Astrocyte (in vitro differentiated cells and primary cell): ENCODE data around the gene PKNOX2. TPM values are rescaled to one million over a fixed set of nuclear protein-coding genes. Genes with fewer than 3 reads are reported as not detected.

Experiments
- DNase-seq: peaks from one replicate; pipeline ENCODE4 v3.0.0-alpha.2; 2010; ENCODE audit warnings: low read depth
- FAIRE-seq: peaks from 2 replicates; lab custom pipeline; 2011; peaks lifted over from hg19 to GRCh38; lab: Jason Lieb, UNC
- H2AFZ ChIP-seq: 2 replicates; pipeline ENCODE4 v1.6.0; 2012; ENCODE audit warnings: low read depth, low read length, inconsistent platforms
- H3K27ac ChIP-seq: 2 replicates; pipeline ENCODE4 v1.5.1; 2011; ENCODE audit warnings: low read depth, low read length, inconsistent platforms
- H3K27me3 ChIP-seq: 2 replicates; pipeline ENCODE4 v1.6.0; 2011; ENCODE audit warnings: low read length, inconsistent platforms; ENCODE audit not compliant: insufficient read depth
- H3K36me3 ChIP-seq: 2 replicates; pipeline ENCODE4 v1.5.1; 2011; ENCODE audit warnings: low read length, inconsistent platforms; ENCODE audit not compliant: insufficient read depth
- H3K4me1 ChIP-seq: 2 replicates; pipeline ENCODE4 v1.5.1; 2011; ENCODE audit warnings: low read length, inconsistent platforms; ENCODE audit not compliant: insufficient read depth
- H3K4me2 ChIP-seq: 2 replicates; pipeline ENCODE4 v1.6.0; 2012; ENCODE audit warnings: low read length, inconsistent platforms
- H3K4me3 ChIP-seq: 2 replicates; pipeline ENCODE4 v1.5.1; 2011; ENCODE audit warnings: low read depth, mild to moderate bottlenecking, low read length, inconsistent platforms; ENCODE audit not compliant: insufficient read depth
- H3K79me2 ChIP-seq: 2 replicates; pipeline ENCODE4 v1.6.0; 2012; ENCODE audit warnings: mild to moderate bottlenecking, low read length, inconsistent platforms; ENCODE audit not compliant: insufficient read depth
- H3K9ac ChIP-seq: 2 replicates; pipeline ENCODE4 v1.6.0; 2012; ENCODE audit warnings: mild to moderate bottlenecking, low read length, inconsistent platforms
- H3K9me3 ChIP-seq: 2 replicates; pipeline ENCODE4 v1.5.1; 2012; ENCODE audit warnings: low read depth, mild to moderate bottlenecking, low read length, inconsistent platforms; ENCODE audit not compliant: insufficient read depth
- H4K20me1 ChIP-seq: 2 replicates; pipeline ENCODE4 v1.6.0; 2012; ENCODE audit warnings: low read length, inconsistent platforms; ENCODE audit not compliant: insufficient read depth
- H3K27ac Mint-ChIP-seq: one replicate; pipeline ENCODE4 v1.8.0; 2021; ENCODE audit warnings: mild to moderate bottlenecking, mixed read lengths; ENCODE audit not compliant: unreplicated experiment
- H3K27me3 Mint-ChIP-seq: one replicate; pipeline ENCODE4 v1.8.0; 2021; ENCODE audit warnings: low read depth, mixed read lengths; ENCODE audit not compliant: unreplicated experiment
- H3K36me3 Mint-ChIP-seq: one replicate; pipeline ENCODE4 v1.8.0; 2021; ENCODE audit warnings: low read depth, mixed read lengths; ENCODE audit not compliant: unreplicated experiment
- H3K4me1 Mint-ChIP-seq: one replicate; pipeline ENCODE4 v1.8.0; 2021; ENCODE audit warnings: low read depth, mixed read lengths; ENCODE audit not compliant: unreplicated experiment
- H3K4me3 Mint-ChIP-seq: one replicate; pipeline ENCODE4 v1.8.0; 2021; ENCODE audit warnings: mild to moderate bottlenecking, moderate library complexity, mixed read lengths; ENCODE audit not compliant: unreplicated experiment
- H3K9me3 Mint-ChIP-seq: one replicate; pipeline ENCODE4 v1.8.0; 2021; ENCODE audit warnings: mild to moderate bottlenecking, mixed read lengths; ENCODE audit not compliant: unreplicated experiment
- CTCF ChIP-seq: IDR thresholded peaks from 2 replicates; pipeline ENCODE4 v1.5.1; 2011; ENCODE audit warnings: low read depth, mild to moderate bottlenecking, inconsistent platforms, low read length, moderate library complexity; ENCODE audit not compliant: insufficient read depth
- EZH2 ChIP-seq: IDR thresholded peaks from 2 replicates; pipeline ENCODE4 v1.6.1; 2012; ENCODE audit warnings: mild to moderate bottlenecking, low read length, inconsistent platforms; ENCODE audit not compliant: insufficient read depth
- total RNA-seq: library from RNA; stranded (reverse); gene quantifications from 2 replicates; pipeline ENCODE4 v1.2.1, GENCODE V29; 2021

Gene PKNOX2
- total RNA-seq, 1 donor from 2014 or later = 53.4 TPM

- H3K4me3 ChIP-seq = no peak overlapping the region
- H3K27me3 Mint-ChIP-seq = no peaks in the 10 kb centered on the region
- TF ChIP-seq CTCF (no peak), EZH2 (no peak)
- no peak overlapping the region for H3K4me3 Mint-ChIP-seq
- H3K4me2 ChIP-seq = peak overlapping the region; percentile 32
- no peaks in the 10 kb centered on the region for H3K9me3 Mint-ChIP-seq
- peaks cover 67% of the 10 kb centered on the region for H3K4me1 Mint-ChIP-seq
- H3K79me2 ChIP-seq = peaks cover 55% of the 10 kb centered on the region
- peaks cover 8% of the 10 kb centered on the region for H3K36me3 Mint-ChIP-seq
- no peak overlapping the region for H3K27ac ChIP-seq
- H3K9ac ChIP-seq = no peak overlapping the region
- DNase-seq (no peak), FAIRE-seq (no peak)
- H3K27ac Mint-ChIP-seq = peak overlapping the region; percentile 79
- no peak overlapping the region for H2AFZ ChIP-seq
- peaks cover 46% of the 10 kb centered on the region for H3K4me1 ChIP-seq
- H3K36me3 ChIP-seq = no peaks in the 10 kb centered on the region
- no peaks in the 10 kb centered on the region for H3K27me3 ChIP-seq
- H4K20me1 ChIP-seq = peaks cover 64% of the 10 kb centered on the region
- H3K9me3 ChIP-seq = no peaks in the 10 kb centered on the region
These were observed 11.5 kb downstream of the PKNOX2 start for GRCh38 chr11:125175896-125176575.

GRCh38 chr11:125176866-125177265 is 12.3 kb downstream of the PKNOX2 start:
- TF ChIP-seq CTCF = no peak
- no peak for TF ChIP-seq EZH2
- Mint-ChIP-seq H3K27ac (peak overlapping the region; percentile 24), H3K36me3 (peaks cover 10% of the 10 kb centered on the region), H3K9me3 (no peaks in the 10 kb centered on the region), H3K4me3 (peak overlapping the region; percentile 27), H3K4me1 (peaks cover 65% of the 10 kb centered on the region), H3K27me3 (no peaks in the 10 kb centered on the region)
- Histone ChIP-seq H2AFZ (no peak overlapping the region), H3K36me3 (no peaks in the 10 kb centered on the region), H3K4me2 (no peak overlapping the region), H3K79me2 (peaks cover 55% of the 10 kb centered on the region), H3K27me3 (no peaks in the 10 kb centered on the region), H3K9ac (no peak overlapping the region), H4K20me1 (peaks cover 65% of the 10 kb centered on the region), H3K9me3 (no peaks in the 10 kb centered on the region), H3K4me1 (peaks cover 47% of the 10 kb centered on the region), H3K27ac (no peak overlapping the region), H3K4me3 (no peak overlapping the region)
- FAIRE-seq (no peak), DNase-seq (no peak)

- Histone ChIP-seq H3K9me3 (no peaks in the 10 kb centered on the region), H2AFZ (no peak overlapping the region), H3K9ac (no peak overlapping the region), H3K27ac (no peak overlapping the region), H3K4me3 (no peak overlapping the region), H3K4me1 (peaks cover 47% of the 10 kb centered on the region), H3K36me3 (no peaks in the 10 kb centered on the region), H3K4me2 (no peak overlapping the region), H3K27me3 (no peaks in the 10 kb centered on the region), H3K79me2 (peaks cover 57% of the 10 kb centered on the region), H4K20me1 (peaks cover 65% of the 10 kb centered on the region)
- peaks cover 62% of the 10 kb centered on the region for H3K4me1 Mint-ChIP-seq
- peak overlapping the region; percentile 41 for H3K4me3 Mint-ChIP-seq
- peaks cover 13% of the 10 kb centered on the region for H3K36me3 Mint-ChIP-seq
- TF ChIP-seq EZH2 = no peak
- TF ChIP-seq CTCF = no peak
- peak overlapping the region; percentile 36 for H3K27ac Mint-ChIP-seq
- H3K27me3 Mint-ChIP-seq = no peaks in the 10 kb centered on the region
- FAIRE-seq (no peak), DNase-seq (no peak)
- H3K9me3 Mint-ChIP-seq = no peaks in the 10 kb centered on the region
These were observed 13.0 kb downstream of the PKNOX2 start for GRCh38 chr11:125177543-125177942.
